OCI-LY3 (cell line): ENCODE results near the gene HPS4.
"Not testable (repeated sequence)": the region's sequence is repeated elsewhere in the genome, so short reads cannot be mapped to it uniquely, and the experiment has no call there.

Experiments used
- EZH2phosphoT487 ChIP-seq: fragments of 200-600 bp; shearing (Covaris generic); IDR thresholded peaks from 2 replicates; pipeline ENCODE4 v1.6.1; 2018; ENCODE audit warnings: antibody characterized with exemption, mixed run types, low read depth
- TF ChIP-seq, protein P1 (sequence below): fragments of 200-600, 300-600 bp; sonication (generic); IDR thresholded peaks from 2 replicates; pipeline ENCODE4 v1.5.1; 2014; ENCODE audit warnings: antibody characterized with exemption, low read length, low read depth

DNA sequence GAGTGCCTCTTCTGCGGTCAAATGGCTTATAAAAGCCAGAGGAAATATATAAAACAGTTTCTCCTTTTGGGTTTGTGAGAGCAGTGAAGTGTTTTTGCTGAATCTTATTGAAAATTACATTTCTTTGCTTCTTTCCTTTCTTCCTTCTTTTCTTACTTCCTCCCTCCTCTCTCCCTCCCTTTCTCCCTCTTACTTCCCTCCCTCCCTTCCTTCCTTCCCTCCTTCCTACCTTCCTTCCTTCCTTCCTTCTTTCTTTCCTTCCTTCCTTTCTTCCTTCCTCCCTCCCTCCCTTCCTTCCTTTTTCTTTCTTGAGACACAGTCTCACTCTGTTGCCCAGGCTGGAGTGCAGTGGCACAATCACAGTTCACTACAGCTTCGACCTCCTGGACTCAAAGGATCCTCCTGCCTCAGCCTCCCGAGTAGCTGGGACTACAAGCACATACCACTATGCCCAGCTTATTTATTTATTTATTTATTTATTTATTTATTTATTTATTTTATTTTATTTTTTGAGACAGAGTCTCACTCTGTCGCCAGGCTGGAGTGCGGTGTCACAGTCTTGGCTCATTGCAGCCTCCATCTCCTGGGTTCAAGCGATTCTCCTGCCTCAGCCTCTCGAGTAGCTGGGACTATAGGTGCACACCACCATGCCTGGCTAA lies 74.9 kb downstream of the HPS4 start:
- TF ChIP-seq, protein P1, sequence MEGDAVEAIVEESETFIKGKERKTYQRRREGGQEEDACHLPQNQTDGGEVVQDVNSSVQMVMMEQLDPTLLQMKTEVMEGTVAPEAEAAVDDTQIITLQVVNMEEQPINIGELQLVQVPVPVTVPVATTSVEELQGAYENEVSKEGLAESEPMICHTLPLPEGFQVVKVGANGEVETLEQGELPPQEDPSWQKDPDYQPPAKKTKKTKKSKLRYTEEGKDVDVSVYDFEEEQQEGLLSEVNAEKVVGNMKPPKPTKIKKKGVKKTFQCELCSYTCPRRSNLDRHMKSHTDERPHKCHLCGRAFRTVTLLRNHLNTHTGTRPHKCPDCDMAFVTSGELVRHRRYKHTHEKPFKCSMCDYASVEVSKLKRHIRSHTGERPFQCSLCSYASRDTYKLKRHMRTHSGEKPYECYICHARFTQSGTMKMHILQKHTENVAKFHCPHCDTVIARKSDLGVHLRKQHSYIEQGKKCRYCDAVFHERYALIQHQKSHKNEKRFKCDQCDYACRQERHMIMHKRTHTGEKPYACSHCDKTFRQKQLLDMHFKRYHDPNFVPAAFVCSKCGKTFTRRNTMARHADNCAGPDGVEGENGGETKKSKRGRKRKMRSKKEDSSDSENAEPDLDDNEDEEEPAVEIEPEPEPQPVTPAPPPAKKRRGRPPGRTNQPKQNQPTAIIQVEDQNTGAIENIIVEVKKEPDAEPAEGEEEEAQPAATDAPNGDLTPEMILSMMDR: not testable (repeated sequence)
- TF ChIP-seq EZH2phosphoT487: not testable (repeated sequence)
